ENCODE results near the gene BTBD17. TPM values are rescaled to one million over a fixed set of nuclear protein-coding genes. Genes with fewer than 3 reads are reported as not detected.
A peak's percentile ranks its signal among the peaks of the same experiment; 100 is the strongest.

Gene BTBD17
- total and polyA plus RNA-seq, 2 experiments from 2014 or later = 1.9 to 5.0 TPM

DNA sequence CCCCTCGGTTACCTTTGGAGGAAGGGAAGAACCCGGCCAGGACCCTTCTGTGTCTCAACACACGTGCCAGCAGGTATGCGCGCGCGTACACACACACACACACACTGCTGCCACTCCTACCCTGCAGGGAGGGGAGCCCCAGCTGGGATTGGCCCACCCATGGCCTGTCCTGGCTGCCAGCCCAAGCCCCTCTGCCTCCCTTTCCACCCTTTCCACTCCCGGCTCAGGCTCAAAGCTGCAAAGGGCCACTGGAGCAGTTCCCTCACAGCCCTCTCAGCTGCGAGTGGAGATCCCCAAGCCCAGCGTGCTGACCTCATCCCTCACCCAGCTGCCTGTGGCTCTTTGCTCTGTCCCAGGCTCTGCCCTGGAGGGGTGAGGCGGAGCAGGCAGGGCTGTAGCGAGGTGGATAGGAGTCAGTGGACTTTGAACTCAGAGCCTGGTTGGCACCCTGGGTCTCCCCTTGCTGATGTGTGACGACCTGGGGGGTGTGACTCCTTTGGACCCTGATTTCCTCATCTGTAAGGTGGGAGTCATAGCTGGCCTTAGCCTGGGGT, 21.1 kb downstream of the BTBD17 start:
- DNase-seq (ENCODE audit: low spot score) = no peak
- Mint-ChIP-seq H3K9me3 (no peaks in the 10 kb centered on the region), H3K4me1 (peaks cover 11% of the 10 kb centered on the region), H3K36me3 (ENCODE audit: low read depth) (no peaks in the 10 kb centered on the region), H3K27me3 (ENCODE audit: insufficient read depth, low read depth, poor library complexity) (peaks cover 7% of the 10 kb centered on the region), H3K27ac (no peak overlapping the region), H3K4me3 (no peak overlapping the region)
- H3K4me3 ChIP-seq = no peak overlapping the region
- H3F3A ChIP-seq (replicated peaks; ENCODE audit: low read depth) = no peaks in the 10 kb centered on the region
- no peaks in the 10 kb centered on the region for H3K79me2 ChIP-seq (replicated peaks; ENCODE audit: insufficient read depth)
- H4K20me1 ChIP-seq (replicated peaks; ENCODE audit: insufficient read depth) = no peaks in the 10 kb centered on the region
- no peaks in the 10 kb centered on the region for H3K9me2 ChIP-seq (ENCODE audit: insufficient read depth)
- H2AFZ ChIP-seq = no peak overlapping the region
- H3K27ac ChIP-seq (ENCODE audit: low read depth) = no peak overlapping the region
- peak; percentile 14 for ATAC-seq
- no peaks in the 10 kb centered on the region for H3K36me3 ChIP-seq (ENCODE audit: insufficient read depth)
- no peaks in the 10 kb centered on the region for H3K27me3 ChIP-seq (ENCODE audit: insufficient read depth)
- TF ChIP-seq ZNF114 (CRISPR knock-in tag; IDR thresholded peaks at IDR 0.05) = no peak
- no peak for TF ChIP-seq CREB1 (CRISPR knock-in tag; IDR thresholded peaks at IDR 0.05; ENCODE audit: low read depth)
- no peak for TF ChIP-seq ZNF331 (CRISPR knock-in tag; IDR thresholded peaks at IDR 0.05; ENCODE audit: low read depth)
- TF ChIP-seq REST (IDR thresholded peaks at IDR 0.05; ENCODE audit: unreplicated experiment) = no peak
- no peak for TF ChIP-seq JUNB (IDR thresholded peaks at IDR 0.05; ENCODE audit: unreplicated experiment)
- TF ChIP-seq, protein P1, sequence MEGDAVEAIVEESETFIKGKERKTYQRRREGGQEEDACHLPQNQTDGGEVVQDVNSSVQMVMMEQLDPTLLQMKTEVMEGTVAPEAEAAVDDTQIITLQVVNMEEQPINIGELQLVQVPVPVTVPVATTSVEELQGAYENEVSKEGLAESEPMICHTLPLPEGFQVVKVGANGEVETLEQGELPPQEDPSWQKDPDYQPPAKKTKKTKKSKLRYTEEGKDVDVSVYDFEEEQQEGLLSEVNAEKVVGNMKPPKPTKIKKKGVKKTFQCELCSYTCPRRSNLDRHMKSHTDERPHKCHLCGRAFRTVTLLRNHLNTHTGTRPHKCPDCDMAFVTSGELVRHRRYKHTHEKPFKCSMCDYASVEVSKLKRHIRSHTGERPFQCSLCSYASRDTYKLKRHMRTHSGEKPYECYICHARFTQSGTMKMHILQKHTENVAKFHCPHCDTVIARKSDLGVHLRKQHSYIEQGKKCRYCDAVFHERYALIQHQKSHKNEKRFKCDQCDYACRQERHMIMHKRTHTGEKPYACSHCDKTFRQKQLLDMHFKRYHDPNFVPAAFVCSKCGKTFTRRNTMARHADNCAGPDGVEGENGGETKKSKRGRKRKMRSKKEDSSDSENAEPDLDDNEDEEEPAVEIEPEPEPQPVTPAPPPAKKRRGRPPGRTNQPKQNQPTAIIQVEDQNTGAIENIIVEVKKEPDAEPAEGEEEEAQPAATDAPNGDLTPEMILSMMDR (conservative IDR thresholded peaks at IDR 0.05; ENCODE audit: low read depth in 2 of 2) = no peak
- TF ChIP-seq EZH2phosphoT487 (IDR thresholded peaks at IDR 0.05; ENCODE audit: unreplicated experiment) = no peak
- TF ChIP-seq EZH2 (IDR thresholded peaks at IDR 0.05; ENCODE audit: low read depth, unreplicated experiment) = no peak
- no peak for TF ChIP-seq ZNF462 (CRISPR knock-in tag; IDR thresholded peaks at IDR 0.05)
- TF ChIP-seq ETS1 (IDR thresholded peaks at IDR 0.05) = no peak
- no peak for TF ChIP-seq NANOG (IDR thresholded peaks at IDR 0.05; ENCODE audit: borderline replicate concordance)
- no peak overlapping the region for H3K4me2 ChIP-seq
- no peaks in the 10 kb centered on the region for H3K4me1 ChIP-seq (ENCODE audit: insufficient read depth)

Data from GM23338 (cell line).